ENCODE measurements around the gene TDRD7. TPM values are rescaled to one million over a fixed set of nuclear protein-coding genes. Genes with fewer than 3 reads are reported as not detected.

TDRD7 gene
- total and polyA plus RNA-seq, 2 of the 13 experiments (the other 11 are each of a cell fraction or from before 2014, with no cell fraction given): 9.8 to 15.5 TPM

DNA sequence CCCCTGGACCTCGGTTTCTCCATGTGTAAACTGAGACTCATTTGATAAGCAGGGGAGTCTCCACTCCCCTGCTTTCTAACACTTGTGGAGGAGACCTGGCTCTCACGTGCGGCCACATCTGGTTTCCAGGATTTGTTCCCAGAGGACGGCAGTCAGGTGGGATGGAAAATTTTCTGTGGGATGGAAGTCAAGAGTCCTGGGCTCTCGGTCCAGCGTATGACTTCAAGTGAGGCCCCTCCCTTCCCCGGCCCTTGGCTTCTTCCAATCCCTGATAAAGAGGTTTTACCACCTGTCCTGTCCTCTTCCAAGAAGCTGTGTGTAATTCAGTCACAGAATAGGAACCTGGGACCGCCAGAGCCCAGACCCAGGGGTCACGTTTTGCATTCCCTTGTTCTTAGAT is 124.6 kb downstream of the TDRD7 start:
- in situ Hi-C loops (cut with HindIII; ENCODE audit: extremely low pct_ligation_motif_present, low pct_unique_long_range_greater_than_20kb) (no loop called here), intact Hi-C loops (cut with micrococcal nuclease; ENCODE audit: unreplicated experiment) (no loop called here)
- no peaks in the 10 kb centered on the region for H3K36me3 ChIP-seq (replicated peaks in 1 of 2; ENCODE audit: control insufficient read depth in 1 of 2, insufficient read depth in 2 of 2, low read length in 2 of 2)
- CTCF ChIA-PET (ENCODE audit: low intra/inter-chr PET ratio, low total read pairs): no interaction called here
- DNase-seq (ENCODE audit: low spot score) (no peak), FAIRE-seq (no peak), ATAC-seq (no peak)
- no TSS peak for BruUV-seq (replicated peaks)
- H3K9ac ChIP-seq (ENCODE audit: insufficient read depth, low read depth, low read length): no peak overlapping the region
- no peak overlapping the region for H3K4me2 ChIP-seq (ENCODE audit: low read depth, low read length)
- H4K20me1 ChIP-seq (ENCODE audit: insufficient read depth, low read length): no peaks in the 10 kb centered on the region
- H3K27me3 ChIP-seq (ENCODE audit: control insufficient read depth in 1 of 2, insufficient read depth in 2 of 2, low read length in 2 of 2): peaks cover 0 to 1% of the 10 kb centered on the region in 2 experiments; a peak in 1 of 5 replicates
- no peak overlapping the region for H2AFZ ChIP-seq (ENCODE audit: low read length)
- no peaks in the 10 kb centered on the region for H3K4me1 ChIP-seq (ENCODE audit: insufficient read depth, low read length)
- H3K4me3 ChIP-seq (replicated peaks in 1 of 3; ENCODE audit: insufficient read depth in 1 of 3, low read depth in 2 of 3, low read length in 3 of 3): no peak overlapping the region
- WGBS (ENCODE audit: low lambda C conversion rate): 22% methylated on average over 4 of the region's 9 CpGs
- no peak overlapping the region for H3K27ac ChIP-seq (ENCODE audit: extremely low read length, insufficient read depth, low read length)
- POLR2A ChIA-PET: no interaction called here
- no peaks in the 10 kb centered on the region for H3K9me3 ChIP-seq (ENCODE audit: low read length)
- H3K79me2 ChIP-seq (ENCODE audit: insufficient read depth, low read length): no peaks in the 10 kb centered on the region
- TF ChIP-seq KLF6 (CRISPR knock-in tag; IDR thresholded peaks at IDR 0.05) (no peak), ZNF496 (CRISPR knock-in tag; IDR thresholded peaks at IDR 0.05; ENCODE audit: insufficient replicate concordance) (no peak), ZNF780A (CRISPR knock-in tag; IDR thresholded peaks at IDR 0.05) (no peak), ZNF557 (CRISPR knock-in tag; IDR thresholded peaks at IDR 0.05) (no peak), ZNF234 (CRISPR knock-in tag; conservative IDR thresholded peaks at IDR 0.05) (no peak), SALL1 (CRISPR knock-in tag; IDR thresholded peaks at IDR 0.05) (no peak), ASH2L (IDR thresholded peaks at IDR 0.05; ENCODE audit: insufficient read length, low read depth, low read length) (no peak), HMG20B (CRISPR knock-in tag; conservative IDR thresholded peaks at IDR 0.05) (no peak), E2F5 (CRISPR knock-in tag; conservative IDR thresholded peaks at IDR 0.05) (no peak), ZNF354B (CRISPR knock-in tag; IDR thresholded peaks at IDR 0.05) (no peak), KLF15 (CRISPR knock-in tag; IDR thresholded peaks at IDR 0.05; ENCODE audit: borderline replicate concordance) (no peak), ZNF784 (CRISPR knock-in tag; IDR thresholded peaks at IDR 0.05; ENCODE audit: borderline replicate concordance) (no peak), JARID2 (CRISPR knock-in tag; IDR thresholded peaks at IDR 0.05; ENCODE audit: insufficient replicate concordance) (no peak), TGIF2 (CRISPR knock-in tag; IDR thresholded peaks at IDR 0.05) (no peak)
- TF ChIP-seq, protein P1, sequence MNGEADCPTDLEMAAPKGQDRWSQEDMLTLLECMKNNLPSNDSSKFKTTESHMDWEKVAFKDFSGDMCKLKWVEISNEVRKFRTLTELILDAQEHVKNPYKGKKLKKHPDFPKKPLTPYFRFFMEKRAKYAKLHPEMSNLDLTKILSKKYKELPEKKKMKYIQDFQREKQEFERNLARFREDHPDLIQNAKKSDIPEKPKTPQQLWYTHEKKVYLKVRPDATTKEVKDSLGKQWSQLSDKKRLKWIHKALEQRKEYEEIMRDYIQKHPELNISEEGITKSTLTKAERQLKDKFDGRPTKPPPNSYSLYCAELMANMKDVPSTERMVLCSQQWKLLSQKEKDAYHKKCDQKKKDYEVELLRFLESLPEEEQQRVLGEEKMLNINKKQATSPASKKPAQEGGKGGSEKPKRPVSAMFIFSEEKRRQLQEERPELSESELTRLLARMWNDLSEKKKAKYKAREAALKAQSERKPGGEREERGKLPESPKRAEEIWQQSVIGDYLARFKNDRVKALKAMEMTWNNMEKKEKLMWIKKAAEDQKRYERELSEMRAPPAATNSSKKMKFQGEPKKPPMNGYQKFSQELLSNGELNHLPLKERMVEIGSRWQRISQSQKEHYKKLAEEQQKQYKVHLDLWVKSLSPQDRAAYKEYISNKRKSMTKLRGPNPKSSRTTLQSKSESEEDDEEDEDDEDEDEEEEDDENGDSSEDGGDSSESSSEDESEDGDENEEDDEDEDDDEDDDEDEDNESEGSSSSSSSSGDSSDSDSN (CRISPR knock-in tag; IDR thresholded peaks at IDR 0.05): no peak
- TF ChIP-seq, protein P2, sequence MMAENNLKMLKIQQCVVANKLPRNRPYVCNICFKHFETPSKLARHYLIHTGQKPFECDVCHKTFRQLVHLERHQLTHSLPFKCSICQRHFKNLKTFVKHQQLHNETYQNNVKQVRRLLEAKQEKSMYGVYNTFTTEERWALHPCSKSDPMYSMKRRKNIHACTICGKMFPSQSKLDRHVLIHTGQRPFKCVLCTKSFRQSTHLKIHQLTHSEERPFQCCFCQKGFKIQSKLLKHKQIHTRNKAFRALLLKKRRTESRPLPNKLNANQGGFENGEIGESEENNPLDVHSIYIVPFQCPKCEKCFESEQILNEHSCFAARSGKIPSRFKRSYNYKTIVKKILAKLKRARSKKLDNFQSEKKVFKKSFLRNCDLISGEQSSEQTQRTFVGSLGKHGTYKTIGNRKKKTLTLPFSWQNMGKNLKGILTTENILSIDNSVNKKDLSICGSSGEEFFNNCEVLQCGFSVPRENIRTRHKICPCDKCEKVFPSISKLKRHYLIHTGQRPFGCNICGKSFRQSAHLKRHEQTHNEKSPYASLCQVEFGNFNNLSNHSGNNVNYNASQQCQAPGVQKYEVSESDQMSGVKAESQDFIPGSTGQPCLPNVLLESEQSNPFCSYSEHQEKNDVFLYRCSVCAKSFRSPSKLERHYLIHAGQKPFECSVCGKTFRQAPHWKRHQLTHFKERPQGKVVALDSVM (CRISPR knock-in tag; IDR thresholded peaks at IDR 0.05): no peak

Data from HepG2 (cell line).